HepG2 (cell line): ENCODE results near the gene FIBP. TPM values are rescaled to one million over a fixed set of nuclear protein-coding genes. Genes with fewer than 3 reads are reported as not detected.
A peak's percentile ranks its signal among the peaks of the same experiment; 100 is the strongest.

Source experiments
- DNMT1 ChIP-seq: sonication (generic); formaldehyde crosslinking; IDR thresholded peaks from 2 replicates; pipeline ENCODE4 v1.5.1; 2020; ENCODE audit warnings: mild to moderate bottlenecking, missing genetic modification reagents
- RBFOX2 ChIP-seq: fragments of 200-400 bp; formaldehyde crosslinking; IDR thresholded peaks from 2 replicates; pipeline ENCODE4 v1.6.1; 2017; ENCODE audit warnings: low read depth, mild to moderate bottlenecking, low read length
- RBM39 ChIP-seq: fragments of 200-400 bp; formaldehyde crosslinking; IDR thresholded peaks from one replicate; pipeline ENCODE4 v1.6.1; 2018; ENCODE audit warnings: antibody characterized with exemption, mild to moderate bottlenecking, low read depth, low read length; ENCODE audit not compliant: poor library complexity, severe bottlenecking
- SOX6 ChIP-seq, 2 experiments: fragments of 450-650 bp in 1 of 2; sonication (generic) in 1 of 2; formaldehyde crosslinking in 1 of 2; IDR thresholded peaks; 2 replicates each; pipeline versions ENCODE4 v1.4.0 to v1.6.1; 2017 to 2020; ENCODE audit warnings: antibody characterized with exemption in 1 of 2, mild to moderate bottlenecking in 1 of 2, missing genetic modification reagents in 1 of 2
- TAF15 ChIP-seq: fragments of 200-400 bp; formaldehyde crosslinking; IDR thresholded peaks from one replicate; pipeline ENCODE4 v1.6.1; 2018; ENCODE audit warnings: mild to moderate bottlenecking, low read depth, low read length; ENCODE audit not compliant: poor library complexity, severe bottlenecking
- YEATS2 ChIP-seq: sonication (generic); formaldehyde crosslinking; IDR thresholded peaks from 2 replicates; pipeline ENCODE4 v1.4.0; 2020; ENCODE audit warnings: missing genetic modification reagents, borderline replicate concordance
- ZFP37 ChIP-seq: sonication (generic); formaldehyde crosslinking; IDR thresholded peaks from 2 replicates; pipeline ENCODE4 v1.4.0; 2020; ENCODE audit warnings: missing genetic modification reagents, borderline replicate concordance
- ZNF224 ChIP-seq: sonication (generic); formaldehyde crosslinking; IDR thresholded peaks from 2 replicates; pipeline ENCODE4 v1.5.0; 2020; ENCODE audit warnings: mild to moderate bottlenecking, missing genetic modification reagents
- ZNF737 ChIP-seq: sonication (generic); formaldehyde crosslinking; IDR thresholded peaks from 2 replicates; pipeline ENCODE4 v1.5.0; 2020; ENCODE audit warnings: missing genetic modification reagents, mild to moderate bottlenecking, borderline replicate concordance
- ZNF839 ChIP-seq: sonication (generic); formaldehyde crosslinking; IDR thresholded peaks from 2 replicates; pipeline ENCODE4 v1.4.0; 2020; ENCODE audit warnings: missing genetic modification reagents, mild to moderate bottlenecking, borderline replicate concordance
- polyA plus RNA-seq, 8 experiments: library from polyadenylated mRNA; depleted of rRNA in 3 of 8; stranded (reverse) in 7 of 8; unstranded in 1 of 8; fragments of >200 nt; fragmentation: Illumina TruSeq in 4 of 8; extraction: Trizol in 4 of 8; gene quantifications; 2 replicates each; pipeline versions ENCODE4 v1.2.1 to v1.2.3, GENCODE V29; 2011 to 2016; ENCODE audit warnings: low read depth in 4 of 8, missing spikeins in 1 of 8, mixed read lengths in 1 of 8; ENCODE audit not compliant: insufficient read depth in 1 of 8
- total RNA-seq, 5 experiments: library from RNA; depleted of rRNA; stranded (reverse); fragments of >200 nt; fragmentation: Illumina TruSeq; extraction: Trizol; gene quantifications; 2 replicates each; pipeline ENCODE4 v1.2.3, GENCODE V29; 2016; ENCODE audit warnings: low read depth in 1 of 5
- TF ChIP-seq, protein P1 (sequence below), 2 experiments: IDR thresholded peaks; 2 replicates each; pipeline ENCODE4 v1.6.1; 2011 to 2012; ENCODE audit warnings: low read length in 2 of 2, borderline replicate concordance in 1 of 2, low read depth in 1 of 2, mild to moderate bottlenecking in 1 of 2, moderate library complexity in 1 of 2
- TF ChIP-seq, protein P2 (sequence below): sonication (generic); formaldehyde crosslinking; IDR thresholded peaks from 2 replicates; pipeline ENCODE4 v1.5.1; 2020; ENCODE audit warnings: missing genetic modification reagents, mild to moderate bottlenecking, borderline replicate concordance
- TF ChIP-seq, protein P3 (sequence below): IDR thresholded peaks from 2 replicates; pipeline ENCODE4 v1.6.1; 2012; ENCODE audit warnings: low read length, improper control_type of control experiment
- TF ChIP-seq, protein P4 (sequence below): sonication (generic); formaldehyde crosslinking; IDR thresholded peaks from 2 replicates; pipeline ENCODE4 v1.4.0; 2020; ENCODE audit warnings: missing genetic modification reagents

Gene FIBP
- total and polyA plus RNA-seq, 2 of the 13 experiments (the other 11 are each of a cell fraction or from before 2014, with no cell fraction given): 42.9 to 62.1 TPM

DNA sequence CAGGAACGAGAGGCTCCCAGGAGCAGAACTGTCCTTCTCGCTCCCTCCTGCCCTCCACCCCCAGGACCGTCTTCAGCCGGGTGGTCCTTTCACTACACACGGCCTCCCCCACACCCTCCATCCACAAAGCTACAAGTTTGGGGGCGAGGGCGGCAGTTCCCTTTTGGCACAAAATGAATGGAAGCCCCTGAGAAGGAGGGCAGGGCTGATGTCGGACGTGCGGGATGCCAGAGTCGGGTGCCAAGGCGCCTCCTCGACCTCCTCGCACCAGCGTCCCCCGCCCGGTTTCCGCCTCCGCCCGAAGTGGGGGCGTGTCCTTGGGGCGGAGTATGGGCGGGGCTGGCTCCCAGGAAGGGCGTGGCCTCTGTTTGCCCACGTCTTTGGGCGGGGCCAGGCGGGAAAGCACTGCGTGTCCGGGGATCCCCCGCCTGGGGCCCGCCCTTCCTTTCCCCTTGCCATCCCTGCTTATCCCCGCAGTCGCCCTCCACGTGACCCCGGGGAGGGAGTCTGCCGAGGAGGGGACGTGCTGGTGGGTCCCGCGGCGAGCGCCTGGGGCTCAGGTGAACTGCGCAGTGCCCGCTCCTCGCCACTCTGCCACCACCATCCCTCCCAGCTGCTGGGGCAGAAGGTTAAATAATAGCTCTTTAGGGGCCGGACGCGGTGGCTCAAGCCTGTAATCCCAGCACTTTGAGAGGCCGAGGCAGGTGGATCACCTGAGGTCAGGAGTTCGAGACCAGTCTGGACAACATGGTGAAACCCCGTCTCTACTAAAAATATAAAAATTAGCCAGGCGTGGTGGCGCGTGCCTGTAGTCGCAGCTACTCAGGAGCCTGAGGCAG lies 14.7 kb downstream of the FIBP start (continued):
- TF ChIP-seq, protein P1, sequence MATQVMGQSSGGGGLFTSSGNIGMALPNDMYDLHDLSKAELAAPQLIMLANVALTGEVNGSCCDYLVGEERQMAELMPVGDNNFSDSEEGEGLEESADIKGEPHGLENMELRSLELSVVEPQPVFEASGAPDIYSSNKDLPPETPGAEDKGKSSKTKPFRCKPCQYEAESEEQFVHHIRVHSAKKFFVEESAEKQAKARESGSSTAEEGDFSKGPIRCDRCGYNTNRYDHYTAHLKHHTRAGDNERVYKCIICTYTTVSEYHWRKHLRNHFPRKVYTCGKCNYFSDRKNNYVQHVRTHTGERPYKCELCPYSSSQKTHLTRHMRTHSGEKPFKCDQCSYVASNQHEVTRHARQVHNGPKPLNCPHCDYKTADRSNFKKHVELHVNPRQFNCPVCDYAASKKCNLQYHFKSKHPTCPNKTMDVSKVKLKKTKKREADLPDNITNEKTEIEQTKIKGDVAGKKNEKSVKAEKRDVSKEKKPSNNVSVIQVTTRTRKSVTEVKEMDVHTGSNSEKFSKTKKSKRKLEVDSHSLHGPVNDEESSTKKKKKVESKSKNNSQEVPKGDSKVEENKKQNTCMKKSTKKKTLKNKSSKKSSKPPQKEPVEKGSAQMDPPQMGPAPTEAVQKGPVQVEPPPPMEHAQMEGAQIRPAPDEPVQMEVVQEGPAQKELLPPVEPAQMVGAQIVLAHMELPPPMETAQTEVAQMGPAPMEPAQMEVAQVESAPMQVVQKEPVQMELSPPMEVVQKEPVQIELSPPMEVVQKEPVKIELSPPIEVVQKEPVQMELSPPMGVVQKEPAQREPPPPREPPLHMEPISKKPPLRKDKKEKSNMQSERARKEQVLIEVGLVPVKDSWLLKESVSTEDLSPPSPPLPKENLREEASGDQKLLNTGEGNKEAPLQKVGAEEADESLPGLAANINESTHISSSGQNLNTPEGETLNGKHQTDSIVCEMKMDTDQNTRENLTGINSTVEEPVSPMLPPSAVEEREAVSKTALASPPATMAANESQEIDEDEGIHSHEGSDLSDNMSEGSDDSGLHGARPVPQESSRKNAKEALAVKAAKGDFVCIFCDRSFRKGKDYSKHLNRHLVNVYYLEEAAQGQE (IDR thresholded peaks at IDR 0.05; ENCODE audit: borderline replicate concordance in 1 of 2, low read depth in 1 of 2, low read length in 2 of 2): 0 out of 4 replicates have a peak, but pooled peaks of 1 of the 2 experiments have one; percentile 25
- TF ChIP-seq SOX6 (IDR thresholded peaks at IDR 0.05): no peak
- peak; percentile 77 for TF ChIP-seq SOX6 (CRISPR knock-in tag; IDR thresholded peaks at IDR 0.05)
- TF ChIP-seq YEATS2 (CRISPR knock-in tag): 0 out of 2 replicates have a peak, but pooled peaks have one; percentile 69
- TF ChIP-seq, protein P2, sequence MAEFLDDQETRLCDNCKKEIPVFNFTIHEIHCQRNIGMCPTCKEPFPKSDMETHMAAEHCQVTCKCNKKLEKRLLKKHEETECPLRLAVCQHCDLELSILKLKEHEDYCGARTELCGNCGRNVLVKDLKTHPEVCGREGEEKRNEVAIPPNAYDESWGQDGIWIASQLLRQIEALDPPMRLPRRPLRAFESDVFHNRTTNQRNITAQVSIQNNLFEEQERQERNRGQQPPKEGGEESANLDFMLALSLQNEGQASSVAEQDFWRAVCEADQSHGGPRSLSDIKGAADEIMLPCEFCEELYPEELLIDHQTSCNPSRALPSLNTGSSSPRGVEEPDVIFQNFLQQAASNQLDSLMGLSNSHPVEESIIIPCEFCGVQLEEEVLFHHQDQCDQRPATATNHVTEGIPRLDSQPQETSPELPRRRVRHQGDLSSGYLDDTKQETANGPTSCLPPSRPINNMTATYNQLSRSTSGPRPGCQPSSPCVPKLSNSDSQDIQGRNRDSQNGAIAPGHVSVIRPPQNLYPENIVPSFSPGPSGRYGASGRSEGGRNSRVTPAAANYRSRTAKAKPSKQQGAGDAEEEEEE (CRISPR knock-in tag): peak; percentile 79; the same call in 1 of the 2 replicates
- TF ChIP-seq, protein P3, sequence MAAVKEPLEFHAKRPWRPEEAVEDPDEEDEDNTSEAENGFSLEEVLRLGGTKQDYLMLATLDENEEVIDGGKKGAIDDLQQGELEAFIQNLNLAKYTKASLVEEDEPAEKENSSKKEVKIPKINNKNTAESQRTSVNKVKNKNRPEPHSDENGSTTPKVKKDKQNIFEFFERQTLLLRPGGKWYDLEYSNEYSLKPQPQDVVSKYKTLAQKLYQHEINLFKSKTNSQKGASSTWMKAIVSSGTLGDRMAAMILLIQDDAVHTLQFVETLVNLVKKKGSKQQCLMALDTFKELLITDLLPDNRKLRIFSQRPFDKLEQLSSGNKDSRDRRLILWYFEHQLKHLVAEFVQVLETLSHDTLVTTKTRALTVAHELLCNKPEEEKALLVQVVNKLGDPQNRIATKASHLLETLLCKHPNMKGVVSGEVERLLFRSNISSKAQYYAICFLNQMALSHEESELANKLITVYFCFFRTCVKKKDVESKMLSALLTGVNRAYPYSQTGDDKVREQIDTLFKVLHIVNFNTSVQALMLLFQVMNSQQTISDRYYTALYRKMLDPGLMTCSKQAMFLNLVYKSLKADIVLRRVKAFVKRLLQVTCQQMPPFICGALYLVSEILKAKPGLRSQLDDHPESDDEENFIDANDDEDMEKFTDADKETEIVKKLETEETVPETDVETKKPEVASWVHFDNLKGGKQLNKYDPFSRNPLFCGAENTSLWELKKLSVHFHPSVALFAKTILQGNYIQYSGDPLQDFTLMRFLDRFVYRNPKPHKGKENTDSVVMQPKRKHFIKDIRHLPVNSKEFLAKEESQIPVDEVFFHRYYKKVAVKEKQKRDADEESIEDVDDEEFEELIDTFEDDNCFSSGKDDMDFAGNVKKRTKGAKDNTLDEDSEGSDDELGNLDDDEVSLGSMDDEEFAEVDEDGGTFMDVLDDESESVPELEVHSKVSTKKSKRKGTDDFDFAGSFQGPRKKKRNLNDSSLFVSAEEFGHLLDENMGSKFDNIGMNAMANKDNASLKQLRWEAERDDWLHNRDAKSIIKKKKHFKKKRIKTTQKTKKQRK: no peak
- TF ChIP-seq RBM39: peak; percentile 49
- TF ChIP-seq, protein P4, sequence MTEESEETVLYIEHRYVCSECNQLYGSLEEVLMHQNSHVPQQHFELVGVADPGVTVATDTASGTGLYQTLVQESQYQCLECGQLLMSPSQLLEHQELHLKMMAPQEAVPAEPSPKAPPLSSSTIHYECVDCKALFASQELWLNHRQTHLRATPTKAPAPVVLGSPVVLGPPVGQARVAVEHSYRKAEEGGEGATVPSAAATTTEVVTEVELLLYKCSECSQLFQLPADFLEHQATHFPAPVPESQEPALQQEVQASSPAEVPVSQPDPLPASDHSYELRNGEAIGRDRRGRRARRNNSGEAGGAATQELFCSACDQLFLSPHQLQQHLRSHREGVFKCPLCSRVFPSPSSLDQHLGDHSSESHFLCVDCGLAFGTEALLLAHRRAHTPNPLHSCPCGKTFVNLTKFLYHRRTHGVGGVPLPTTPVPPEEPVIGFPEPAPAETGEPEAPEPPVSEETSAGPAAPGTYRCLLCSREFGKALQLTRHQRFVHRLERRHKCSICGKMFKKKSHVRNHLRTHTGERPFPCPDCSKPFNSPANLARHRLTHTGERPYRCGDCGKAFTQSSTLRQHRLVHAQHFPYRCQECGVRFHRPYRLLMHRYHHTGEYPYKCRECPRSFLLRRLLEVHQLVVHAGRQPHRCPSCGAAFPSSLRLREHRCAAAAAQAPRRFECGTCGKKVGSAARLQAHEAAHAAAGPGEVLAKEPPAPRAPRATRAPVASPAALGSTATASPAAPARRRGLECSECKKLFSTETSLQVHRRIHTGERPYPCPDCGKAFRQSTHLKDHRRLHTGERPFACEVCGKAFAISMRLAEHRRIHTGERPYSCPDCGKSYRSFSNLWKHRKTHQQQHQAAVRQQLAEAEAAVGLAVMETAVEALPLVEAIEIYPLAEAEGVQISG (CRISPR knock-in tag): peak; percentile 22; the same call in 1 of the 2 replicates
- no peak for TF ChIP-seq ZFP37 (CRISPR knock-in tag)
- TF ChIP-seq DNMT1 (CRISPR knock-in tag): 0 out of 2 replicates have a peak, but pooled peaks have one; percentile 58
- no peak for TF ChIP-seq TAF15
- no peak for TF ChIP-seq ZNF737 (CRISPR knock-in tag)
- no peak for TF ChIP-seq ZNF839 (CRISPR knock-in tag)
- TF ChIP-seq ZNF224 (CRISPR knock-in tag): peak; percentile 63; the same call in 1 of the 2 replicates
- peak; percentile 65 for TF ChIP-seq RBFOX2
